CD4-positive, alpha-beta T cell treated with Interleukin-17A for 1 hour (primary cell): ENCODE results near the gene DIAPH2.

Experiments used
- DNase-seq: peaks from one replicate; pipeline ENCODE4 v3.0.0-alpha.2; 2020

The DIAPH2 gene

DNA sequence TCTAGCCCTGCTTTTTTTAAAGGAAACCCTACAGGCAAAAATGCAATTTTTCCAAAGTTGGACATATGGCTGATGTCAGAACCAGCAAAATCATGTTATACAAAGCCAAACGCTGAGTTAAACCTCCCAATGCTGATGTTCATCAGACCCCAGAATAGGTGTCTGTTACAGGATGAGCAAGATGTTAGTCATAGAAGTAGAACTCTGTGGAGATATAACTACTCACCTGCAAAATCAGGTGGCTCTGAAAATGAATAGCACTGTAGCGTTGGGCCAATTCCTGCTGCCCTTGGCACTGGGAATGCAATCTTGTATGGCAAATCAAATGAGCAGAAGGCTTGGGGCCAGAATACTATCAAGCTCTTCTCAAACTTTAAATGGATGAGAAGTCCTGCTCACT is 833.1 kb downstream of the DIAPH2 start:
- no peak for DNase-seq

DNA sequence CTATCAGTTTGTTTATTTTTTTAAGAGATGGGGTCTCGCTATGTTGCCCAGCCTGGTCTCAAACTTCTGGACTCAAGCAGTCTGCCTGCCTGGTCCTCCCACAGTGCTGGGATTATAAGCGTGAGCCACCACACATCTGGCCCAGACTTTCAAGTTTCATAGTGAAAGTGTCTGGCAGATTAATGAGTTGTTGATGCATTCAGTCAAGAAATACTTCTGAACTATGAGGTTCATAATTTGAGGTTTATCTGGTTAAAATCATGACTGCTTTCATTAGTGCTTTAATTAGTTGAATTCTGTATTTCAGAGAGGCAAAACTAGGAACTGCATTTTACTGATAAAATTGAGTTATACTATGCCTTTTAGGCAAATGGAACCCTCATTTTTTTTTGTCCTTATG is 837.7 kb downstream of the DIAPH2 start:
- DNase-seq: no peak

DNA sequence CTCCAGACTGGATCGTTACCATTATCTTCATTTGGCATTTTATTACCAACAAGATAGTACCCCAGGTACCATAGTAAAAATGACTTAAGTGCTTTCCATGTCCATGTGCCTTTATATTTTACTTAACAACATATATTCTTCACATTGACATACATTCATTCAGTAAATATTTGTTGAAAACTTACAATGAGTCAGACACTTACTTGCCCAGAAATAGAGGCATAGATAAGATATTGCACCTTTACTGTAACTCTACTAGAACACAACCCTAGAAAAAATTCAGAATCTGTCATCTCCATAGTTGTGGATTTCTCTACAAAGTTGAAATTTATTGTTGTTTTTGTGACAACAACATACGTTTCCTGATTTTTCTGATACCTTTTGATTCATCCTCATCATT is 839.7 kb downstream of the DIAPH2 start:
- DNase-seq: no peak

DNA sequence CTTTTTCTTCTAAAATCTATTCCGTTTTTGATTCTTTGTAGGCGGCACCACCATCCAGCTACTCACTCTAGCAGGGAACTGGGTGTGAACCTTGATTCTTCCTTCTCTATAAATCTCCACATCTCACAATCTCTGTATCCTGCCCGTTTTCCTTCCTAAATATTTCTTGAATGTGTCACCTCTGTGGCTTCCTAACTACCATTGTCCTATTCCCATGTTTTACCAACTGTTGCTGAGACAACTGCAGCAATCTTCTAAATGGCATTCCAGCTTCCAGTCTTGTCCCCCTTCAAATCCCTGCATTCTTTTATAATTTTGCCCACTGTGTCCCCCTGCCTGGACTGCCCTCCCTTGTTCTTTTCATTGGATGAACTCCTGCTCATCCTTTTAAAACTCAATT is 840.4 kb downstream of the DIAPH2 start:
- no peak for DNase-seq

DNA sequence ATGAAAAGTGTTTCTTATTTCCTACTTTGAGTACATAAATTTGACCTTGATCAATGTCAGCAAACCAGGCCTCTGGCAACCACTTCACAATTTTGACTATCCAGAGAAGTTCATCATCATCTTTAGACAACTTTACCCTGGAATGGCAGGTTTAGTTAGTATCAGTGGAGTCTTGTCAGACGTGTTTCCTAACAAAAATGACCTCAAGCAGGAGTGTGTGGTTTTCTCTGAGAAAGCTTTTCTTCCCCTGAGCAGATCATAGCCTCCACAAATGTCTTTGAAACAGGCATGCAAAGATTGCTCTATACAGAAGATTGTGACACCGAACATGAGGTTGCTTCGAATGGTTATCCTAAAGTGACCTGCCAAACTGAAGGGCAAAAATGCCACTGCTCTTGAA is 841.3 kb downstream of the DIAPH2 start:
- DNase-seq: no peak

DNA sequence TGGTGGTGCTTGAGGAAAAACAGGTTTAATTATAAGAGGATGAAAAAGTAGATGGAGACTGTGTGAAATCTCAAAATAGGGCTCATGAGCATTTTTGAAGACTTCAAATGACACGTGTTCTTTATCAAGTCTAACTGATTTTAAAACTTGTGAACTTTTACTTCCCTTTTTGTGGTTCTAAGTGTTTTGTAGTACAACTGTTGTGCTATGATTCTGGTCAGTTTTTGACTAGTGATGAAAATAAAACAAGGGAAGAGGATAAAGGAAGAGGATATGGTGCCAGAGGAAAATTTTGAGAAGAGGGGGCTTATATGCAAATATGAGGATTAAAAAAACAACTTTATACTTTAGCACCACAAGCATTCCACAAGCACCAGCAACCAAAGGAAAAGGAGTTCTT is 843.1 kb downstream of the DIAPH2 start:
- no peak for DNase-seq

DNA sequence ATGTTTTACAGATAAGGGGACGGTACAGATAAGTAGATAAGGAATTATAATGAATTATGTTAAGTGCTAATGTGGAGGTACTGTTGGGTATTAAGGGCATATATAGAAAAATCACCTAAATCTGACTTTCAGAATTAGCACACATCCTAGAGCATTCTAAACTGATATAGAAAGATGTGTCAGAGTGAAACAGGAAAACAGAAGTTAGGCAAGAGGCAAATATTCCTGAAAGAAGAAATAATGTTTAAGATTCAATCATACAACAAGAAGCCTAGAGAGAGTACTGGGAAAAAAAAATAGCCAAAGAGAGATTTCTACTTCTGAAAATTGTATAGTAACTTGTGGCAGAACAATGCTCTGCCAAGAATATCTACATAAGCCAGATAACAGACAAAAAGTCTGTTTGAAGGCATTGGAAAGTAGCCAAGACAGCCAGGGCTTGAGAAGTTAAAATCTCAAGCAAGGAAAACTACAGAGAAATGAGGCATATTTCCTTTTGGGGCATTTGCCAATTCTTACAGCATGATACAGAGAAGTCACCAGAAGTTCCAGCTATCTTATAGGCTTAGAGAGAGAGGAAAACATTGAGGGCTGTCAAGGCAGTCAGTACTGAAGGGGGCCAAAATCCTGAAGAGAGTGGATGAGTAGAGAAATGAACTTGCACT is 845.0 kb downstream of the DIAPH2 start:
- no peak for DNase-seq

DNA sequence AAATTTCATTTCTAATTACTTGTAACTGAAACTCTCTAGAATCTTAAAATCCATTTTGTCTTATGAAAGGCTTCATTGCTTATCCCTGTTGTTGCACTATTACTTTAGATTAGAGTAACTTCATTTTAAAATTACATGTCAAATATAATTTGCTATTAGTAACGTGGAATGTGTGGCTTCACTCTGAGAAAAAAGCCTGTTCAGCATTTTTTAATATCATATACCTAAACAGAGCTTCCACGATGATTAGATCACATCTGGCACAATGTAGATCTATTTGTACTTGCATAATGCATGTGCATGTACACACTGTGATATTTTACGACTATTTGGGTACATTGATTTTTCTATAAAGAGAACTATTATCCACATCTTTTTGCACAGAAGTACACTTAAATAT is 847.2 kb downstream of the DIAPH2 start:
- no peak for DNase-seq

DNA sequence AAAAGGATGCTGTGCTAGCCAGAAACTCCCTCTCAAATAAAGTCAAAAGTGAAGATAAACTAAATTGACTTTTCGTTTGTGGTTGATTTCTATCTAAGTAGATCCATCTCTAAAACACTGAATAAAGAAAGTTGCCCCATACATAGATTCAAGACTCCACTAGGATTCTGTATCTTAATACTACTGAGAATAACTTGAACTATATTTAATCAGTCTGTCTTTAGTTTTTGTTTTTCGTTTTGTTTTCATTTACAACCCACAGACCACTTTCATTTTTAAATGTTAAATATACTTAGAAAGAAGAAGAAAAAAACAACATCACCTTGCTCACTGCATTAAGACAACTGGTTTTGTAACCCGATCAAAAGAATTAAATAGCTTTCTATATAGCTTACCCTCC is 854.1 kb downstream of the DIAPH2 start:
- no peak for DNase-seq

DNA sequence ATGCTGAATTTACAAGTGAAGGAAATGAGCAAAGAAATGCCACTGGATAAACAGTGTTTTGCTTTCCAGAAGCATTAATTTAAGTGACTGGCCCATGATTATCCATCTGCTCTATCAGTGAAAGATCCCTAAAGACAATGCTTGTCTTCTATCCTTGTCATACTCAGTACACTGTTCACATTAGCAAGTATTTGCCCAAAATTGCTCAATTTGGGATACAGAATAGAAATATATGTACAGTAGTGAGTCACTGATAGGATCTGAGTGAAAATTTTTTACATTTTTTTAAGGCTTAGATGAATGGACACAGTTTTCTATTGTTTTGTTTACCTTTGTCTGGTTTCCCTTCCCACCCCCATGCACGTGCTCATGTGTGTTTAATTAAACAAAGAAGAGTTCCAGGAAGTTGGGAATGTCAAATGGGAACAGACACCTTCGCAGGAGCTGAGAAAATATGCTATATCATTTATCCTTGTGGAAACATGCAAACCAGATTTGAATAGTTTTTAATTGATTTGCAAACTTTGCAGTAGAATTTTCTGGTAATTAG is 855.4 kb downstream of the DIAPH2 start:
- no peak for DNase-seq

DNA sequence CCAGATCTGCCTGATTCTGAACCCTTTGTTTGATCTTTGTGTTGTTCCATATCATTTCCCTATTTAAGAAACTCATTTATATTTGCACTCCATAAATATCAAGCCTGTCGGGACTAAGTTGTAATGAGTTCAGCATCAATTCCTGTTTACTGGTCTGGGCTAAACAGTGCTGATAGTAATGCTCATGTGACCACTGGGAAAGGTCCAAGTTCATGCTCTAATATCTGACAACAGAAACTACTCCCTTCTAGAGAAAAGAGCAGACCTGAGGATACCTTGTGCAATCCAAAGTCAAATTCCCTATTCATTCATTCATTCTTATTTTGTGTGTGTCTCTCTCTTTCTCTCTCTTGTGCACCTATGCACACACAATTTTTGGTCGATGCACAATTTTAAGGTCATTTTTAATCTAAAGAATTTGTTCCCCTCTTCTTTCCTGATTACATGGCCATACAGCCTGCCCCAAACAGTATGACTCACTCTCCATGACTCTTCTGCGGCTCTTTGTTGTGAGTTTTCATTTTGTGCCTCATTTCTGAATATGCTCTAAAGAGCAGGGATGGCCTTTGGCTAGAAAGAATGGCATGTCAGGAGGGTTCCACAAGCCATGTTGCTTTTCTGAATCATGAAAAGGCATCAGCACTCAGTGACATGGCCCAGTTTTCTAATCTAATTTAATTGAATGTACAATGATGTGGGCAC is 863.4 kb downstream of the DIAPH2 start:
- no peak for DNase-seq

DNA sequence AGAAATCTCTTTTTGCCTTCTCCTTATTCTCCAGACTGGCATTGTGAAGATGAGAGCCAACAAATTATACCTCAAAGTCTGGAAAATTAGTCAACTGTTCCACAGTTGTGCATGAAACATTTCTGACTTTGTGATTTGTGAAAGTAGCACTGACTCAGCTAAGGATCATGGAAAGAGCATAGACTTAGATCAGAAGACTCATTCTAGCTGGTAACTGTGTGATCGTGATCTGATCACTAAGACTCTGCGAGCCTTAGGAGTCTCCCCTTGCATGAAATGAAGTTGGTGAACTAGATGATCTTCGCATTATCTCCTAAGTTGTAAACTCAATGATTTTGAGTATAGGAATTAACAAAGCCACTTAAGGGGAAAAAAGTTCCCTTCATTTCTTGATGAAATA is 867.2 kb downstream of the DIAPH2 start:
- no peak for DNase-seq

DNA sequence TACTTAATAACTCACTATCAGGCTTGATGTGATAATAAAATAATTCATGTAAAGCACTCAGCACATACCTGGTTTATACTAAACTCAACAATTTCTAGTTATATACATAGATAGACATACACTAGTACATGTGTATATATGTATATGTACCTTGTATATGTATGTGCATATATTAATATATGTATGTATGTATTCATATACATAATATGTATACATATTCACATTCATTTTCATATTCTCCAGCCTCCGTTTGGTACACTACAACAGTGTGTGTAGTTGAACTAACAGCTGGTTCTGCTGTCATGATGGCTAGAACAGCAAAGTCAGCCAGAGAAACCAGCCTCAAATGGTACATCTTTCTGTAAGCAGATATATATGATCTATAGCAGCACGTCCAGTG is 869.2 kb downstream of the DIAPH2 start:
- no peak for DNase-seq

DNA sequence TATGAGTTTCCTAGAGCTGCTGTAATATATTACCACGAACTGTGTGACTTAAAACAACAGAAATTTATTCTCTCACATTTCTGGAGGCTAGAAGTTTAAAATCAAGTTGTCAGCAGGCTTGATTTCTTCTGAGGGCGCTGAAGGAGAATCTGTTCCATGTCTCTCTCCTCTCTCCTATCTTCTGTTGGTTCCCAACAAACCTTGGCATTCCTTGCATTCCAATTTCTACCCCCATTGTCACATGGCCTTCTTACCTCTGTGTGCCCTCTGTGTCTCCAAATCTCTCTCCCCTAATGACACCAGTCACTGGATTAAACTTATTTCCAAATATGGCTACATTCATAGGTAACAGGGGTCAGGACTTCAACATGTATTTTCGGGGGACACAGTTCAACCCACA is 871.7 kb downstream of the DIAPH2 start:
- DNase-seq: no peak

DNA sequence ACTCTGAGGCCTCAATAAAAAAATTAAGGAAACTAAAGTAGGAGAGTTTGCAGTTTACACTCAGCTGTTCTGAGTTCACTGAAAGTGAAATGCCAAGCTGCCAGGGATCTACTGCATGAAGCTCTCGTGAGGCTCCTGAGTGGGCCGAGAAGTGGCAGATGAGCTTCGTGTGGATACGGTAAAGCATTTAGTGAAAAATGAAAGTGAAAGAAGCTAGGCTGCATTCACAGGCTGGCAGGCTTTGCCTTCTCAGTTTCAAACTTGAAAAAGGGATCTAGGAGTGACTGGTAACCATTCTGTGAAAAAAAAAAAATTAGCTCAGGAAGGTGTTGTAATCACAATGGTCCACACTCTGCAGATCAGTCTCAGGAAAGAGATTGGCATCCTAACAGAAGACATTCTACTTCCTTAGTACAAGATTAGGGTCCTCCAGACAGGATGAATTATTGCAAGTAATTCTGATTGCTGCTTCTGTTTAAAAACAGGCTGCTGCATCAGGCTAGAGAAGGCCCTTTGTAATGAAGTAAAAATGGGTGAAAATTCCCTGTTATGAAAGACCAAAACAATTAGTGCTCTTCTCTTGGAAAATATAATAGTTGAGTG is 879.0 kb downstream of the DIAPH2 start:
- peak; percentile 63 for DNase-seq

DNA sequence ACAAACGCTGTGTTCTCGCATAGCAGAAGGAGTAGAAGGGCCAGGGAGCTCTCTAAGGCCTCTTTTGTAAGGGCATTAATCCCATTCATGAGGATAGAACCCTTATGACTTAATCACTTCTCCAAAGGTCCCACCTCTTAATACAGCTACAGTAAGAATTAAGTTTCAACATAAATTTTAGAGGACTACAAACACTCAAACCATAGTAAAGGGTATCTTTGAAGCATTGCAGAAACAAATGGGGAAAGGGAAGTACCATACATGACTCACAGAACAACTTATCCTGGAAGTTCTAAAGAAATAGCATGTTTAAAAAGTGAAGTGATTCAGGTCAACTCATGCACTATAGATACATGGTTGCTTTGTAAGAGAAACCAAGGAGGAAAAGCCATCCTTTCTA is 879.9 kb downstream of the DIAPH2 start:
- DNase-seq: no peak

DNA sequence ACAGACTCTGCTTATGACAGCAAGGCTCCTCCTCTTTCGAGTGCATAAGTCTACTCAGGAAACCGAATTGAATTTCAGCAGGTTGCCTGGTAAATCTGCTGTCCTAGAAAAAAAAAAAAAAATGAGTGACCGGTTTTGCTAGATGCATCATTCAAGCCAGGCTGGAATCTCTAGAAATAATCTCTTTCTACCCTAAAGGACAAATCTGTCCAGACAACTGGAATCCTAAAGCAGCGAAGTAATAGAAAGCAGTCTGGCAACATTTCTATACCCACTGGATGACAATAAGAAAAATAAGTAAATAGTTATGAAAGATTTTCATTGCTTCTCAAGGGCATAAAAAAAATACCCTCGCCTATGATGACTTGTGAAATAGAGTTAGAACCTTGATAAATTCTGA is 902.5 kb downstream of the DIAPH2 start:
- DNase-seq: no peak

DNA sequence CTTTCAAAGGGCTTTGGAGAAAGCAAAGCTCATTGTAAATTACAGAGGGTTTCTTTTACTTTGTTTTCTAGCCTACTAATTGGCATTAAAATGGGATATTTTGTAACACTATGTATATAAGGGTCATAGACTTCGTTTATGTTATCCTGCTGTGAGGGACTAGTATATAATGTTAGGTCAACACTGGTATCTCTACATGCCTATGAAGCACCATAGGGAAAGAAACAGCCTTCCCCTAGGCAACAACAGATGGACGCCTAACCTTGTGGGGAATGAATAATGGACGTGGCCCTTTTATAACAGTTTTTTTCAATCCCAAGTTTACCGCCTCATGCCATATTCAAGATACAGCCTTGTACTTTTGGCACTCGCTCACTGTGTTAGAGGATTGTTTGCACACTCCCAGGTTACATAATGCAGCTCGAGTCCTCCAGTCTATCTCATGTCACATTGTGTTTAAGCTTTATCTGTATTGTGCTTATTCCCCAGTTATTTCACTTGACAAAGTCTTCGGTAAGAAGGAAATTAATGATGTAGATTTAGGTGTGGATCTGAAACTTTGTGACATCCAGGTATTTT is 910.1 kb downstream of the DIAPH2 start:
- no peak for DNase-seq

DNA sequence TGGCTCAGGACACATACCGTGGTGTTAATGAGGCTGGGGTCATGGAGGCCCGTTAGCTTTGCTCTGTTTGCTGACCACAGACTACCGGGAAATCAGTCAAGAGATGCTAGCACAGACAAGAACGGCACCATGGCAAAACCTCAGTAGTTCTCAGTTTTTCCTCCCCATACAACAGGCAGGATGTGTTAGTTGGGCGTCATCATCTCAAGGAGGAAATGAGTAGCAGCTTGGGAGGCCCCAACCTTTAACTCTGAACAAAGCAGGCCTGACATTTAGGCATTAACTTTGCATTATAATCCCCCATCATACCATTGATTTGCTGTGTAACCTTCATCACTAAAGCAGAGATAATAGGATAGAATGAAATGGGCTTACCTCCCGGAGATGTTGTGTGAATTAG is 913.3 kb downstream of the DIAPH2 start:
- DNase-seq: peak; percentile 0

DNA sequence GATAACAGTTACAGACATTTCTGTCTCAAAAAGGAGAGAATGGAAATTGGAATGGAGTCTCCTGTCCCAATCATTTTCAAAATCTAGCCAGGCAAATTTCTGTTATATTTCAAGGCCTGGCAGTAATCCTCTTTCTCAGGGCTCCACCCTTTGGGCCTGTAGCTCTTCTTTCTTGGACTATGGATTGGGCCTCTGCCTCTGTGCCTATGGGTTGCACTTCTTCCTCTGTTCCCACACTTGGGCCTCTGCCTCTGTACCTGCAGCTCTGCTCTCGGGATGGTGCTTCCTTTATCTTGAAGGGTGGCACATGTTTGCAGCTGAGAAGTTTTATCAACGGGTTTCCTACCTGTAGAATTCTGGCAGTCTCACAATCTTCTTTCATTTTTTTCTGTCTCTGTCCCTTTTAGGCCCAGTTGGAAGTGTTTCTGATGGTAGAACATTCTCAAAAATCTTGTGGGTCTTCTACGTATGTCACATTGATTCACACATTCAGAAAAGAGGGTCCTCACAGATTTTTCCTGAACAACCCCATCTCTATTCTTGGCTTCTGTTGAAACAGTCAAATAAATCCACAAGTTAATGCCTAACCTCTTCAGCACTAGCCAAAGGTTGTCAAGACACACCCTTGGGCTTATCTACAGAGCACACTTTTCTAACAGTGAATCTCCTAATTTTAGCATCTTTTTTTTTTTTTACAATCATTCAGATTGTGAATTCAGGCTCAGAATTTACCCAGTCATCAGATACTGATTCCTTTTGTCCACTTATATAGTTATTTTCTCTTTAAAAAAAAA is 918.0 kb downstream of the DIAPH2 start:
- DNase-seq: no peak

DNA sequence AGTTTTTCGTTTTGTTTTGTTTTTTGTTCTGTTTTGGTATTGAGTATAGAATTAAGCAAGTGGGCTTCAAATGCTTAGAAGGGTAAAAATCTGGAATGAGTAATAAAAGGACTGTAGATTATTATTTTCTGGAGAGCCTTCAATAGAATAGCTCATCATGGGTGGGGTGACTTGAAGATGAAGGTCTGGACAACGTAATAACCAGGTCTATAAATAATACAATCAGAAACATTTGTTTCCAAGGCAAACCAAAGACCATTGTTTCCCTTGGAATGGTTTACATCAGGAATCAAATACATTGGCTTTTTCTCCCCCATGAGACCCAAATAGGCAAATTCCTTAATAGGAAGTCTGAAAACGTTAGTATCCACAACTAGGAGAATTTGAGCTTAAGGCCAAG is 920.6 kb downstream of the DIAPH2 start:
- no peak for DNase-seq

DNA sequence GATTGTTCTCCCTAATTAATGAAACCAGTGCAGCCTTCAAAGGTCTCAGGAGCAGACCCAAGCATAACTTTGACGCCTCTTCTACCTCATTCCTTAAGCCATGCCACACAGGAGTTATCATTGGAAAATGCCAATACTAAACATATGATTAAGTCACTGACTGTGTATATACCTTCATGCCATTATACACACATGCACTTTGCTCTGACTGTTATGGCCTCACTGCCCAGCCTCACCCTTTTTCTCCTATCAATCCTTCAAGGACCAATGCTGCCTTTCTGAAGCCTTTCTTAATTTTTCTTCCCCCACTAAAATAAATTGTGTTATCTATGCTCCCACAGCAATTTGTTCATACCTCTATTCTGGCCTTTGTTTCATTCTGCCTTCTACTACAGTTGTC is 924.7 kb downstream of the DIAPH2 start:
- DNase-seq: no peak

DNA sequence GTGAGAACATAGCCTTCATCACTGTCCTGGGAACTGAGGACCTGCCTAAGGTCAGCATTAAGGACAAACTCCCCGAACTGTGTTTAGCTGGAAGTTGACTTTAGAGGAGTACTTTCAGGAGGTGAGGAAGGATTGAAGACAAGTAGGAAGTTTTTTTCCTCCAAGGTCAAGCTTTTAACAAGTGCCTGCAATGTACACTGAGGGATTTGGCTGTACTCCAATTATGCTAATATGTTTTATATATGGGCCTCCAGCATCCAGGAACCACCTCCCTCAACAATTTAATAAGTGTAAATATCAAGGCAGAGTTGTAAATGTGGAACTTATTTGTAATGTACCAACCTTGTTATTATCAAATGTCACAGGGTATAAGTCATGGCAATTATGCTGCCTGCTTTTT is 925.3 kb downstream of the DIAPH2 start:
- no peak for DNase-seq
